ENCODE data around the gene GDPD3. TPM values are rescaled to one million over a fixed set of nuclear protein-coding genes. Genes with fewer than 3 reads are reported as not detected.
A peak's percentile ranks its signal among the peaks of the same experiment; 100 is the strongest.

The GDPD3 gene
- total and polyA plus RNA-seq, 2 experiments from 2014 or later = 0.94 to 1.4 TPM

DNA sequence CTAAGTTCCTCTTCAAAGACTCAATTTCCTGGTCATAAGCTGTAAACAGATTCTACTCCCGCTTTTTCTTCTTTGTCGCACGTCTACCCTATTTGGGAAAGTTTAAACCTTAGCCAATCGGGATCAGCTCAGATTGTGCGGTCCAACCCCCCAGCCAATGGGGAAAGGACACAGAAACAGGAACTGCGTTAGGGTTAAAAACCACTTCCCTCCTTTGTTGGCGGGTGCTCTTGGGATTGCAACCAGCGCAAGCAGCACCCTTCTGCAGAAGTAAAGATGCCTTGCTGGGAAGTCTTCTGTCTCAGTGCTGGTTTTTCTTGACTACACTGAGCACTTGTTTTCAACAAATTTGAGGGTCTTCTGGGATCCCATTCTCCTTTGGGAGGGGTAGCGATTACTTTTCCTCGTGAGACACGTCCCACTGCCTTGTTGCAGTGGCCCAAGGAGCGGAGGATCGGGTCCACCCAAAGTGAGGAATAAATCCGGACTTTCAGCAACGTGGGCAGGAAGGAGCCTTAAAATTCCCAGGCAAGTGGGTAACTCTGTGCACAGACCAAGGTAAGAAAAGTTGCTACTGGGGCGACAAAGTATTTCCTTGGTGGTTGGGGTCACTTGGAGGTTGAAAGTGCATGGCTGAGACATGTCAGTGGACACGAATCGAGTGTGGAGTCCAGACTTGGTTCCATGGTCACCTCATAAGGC, 16.3 kb downstream of the GDPD3 start (continued):
- TF ChIP-seq, protein P1, sequence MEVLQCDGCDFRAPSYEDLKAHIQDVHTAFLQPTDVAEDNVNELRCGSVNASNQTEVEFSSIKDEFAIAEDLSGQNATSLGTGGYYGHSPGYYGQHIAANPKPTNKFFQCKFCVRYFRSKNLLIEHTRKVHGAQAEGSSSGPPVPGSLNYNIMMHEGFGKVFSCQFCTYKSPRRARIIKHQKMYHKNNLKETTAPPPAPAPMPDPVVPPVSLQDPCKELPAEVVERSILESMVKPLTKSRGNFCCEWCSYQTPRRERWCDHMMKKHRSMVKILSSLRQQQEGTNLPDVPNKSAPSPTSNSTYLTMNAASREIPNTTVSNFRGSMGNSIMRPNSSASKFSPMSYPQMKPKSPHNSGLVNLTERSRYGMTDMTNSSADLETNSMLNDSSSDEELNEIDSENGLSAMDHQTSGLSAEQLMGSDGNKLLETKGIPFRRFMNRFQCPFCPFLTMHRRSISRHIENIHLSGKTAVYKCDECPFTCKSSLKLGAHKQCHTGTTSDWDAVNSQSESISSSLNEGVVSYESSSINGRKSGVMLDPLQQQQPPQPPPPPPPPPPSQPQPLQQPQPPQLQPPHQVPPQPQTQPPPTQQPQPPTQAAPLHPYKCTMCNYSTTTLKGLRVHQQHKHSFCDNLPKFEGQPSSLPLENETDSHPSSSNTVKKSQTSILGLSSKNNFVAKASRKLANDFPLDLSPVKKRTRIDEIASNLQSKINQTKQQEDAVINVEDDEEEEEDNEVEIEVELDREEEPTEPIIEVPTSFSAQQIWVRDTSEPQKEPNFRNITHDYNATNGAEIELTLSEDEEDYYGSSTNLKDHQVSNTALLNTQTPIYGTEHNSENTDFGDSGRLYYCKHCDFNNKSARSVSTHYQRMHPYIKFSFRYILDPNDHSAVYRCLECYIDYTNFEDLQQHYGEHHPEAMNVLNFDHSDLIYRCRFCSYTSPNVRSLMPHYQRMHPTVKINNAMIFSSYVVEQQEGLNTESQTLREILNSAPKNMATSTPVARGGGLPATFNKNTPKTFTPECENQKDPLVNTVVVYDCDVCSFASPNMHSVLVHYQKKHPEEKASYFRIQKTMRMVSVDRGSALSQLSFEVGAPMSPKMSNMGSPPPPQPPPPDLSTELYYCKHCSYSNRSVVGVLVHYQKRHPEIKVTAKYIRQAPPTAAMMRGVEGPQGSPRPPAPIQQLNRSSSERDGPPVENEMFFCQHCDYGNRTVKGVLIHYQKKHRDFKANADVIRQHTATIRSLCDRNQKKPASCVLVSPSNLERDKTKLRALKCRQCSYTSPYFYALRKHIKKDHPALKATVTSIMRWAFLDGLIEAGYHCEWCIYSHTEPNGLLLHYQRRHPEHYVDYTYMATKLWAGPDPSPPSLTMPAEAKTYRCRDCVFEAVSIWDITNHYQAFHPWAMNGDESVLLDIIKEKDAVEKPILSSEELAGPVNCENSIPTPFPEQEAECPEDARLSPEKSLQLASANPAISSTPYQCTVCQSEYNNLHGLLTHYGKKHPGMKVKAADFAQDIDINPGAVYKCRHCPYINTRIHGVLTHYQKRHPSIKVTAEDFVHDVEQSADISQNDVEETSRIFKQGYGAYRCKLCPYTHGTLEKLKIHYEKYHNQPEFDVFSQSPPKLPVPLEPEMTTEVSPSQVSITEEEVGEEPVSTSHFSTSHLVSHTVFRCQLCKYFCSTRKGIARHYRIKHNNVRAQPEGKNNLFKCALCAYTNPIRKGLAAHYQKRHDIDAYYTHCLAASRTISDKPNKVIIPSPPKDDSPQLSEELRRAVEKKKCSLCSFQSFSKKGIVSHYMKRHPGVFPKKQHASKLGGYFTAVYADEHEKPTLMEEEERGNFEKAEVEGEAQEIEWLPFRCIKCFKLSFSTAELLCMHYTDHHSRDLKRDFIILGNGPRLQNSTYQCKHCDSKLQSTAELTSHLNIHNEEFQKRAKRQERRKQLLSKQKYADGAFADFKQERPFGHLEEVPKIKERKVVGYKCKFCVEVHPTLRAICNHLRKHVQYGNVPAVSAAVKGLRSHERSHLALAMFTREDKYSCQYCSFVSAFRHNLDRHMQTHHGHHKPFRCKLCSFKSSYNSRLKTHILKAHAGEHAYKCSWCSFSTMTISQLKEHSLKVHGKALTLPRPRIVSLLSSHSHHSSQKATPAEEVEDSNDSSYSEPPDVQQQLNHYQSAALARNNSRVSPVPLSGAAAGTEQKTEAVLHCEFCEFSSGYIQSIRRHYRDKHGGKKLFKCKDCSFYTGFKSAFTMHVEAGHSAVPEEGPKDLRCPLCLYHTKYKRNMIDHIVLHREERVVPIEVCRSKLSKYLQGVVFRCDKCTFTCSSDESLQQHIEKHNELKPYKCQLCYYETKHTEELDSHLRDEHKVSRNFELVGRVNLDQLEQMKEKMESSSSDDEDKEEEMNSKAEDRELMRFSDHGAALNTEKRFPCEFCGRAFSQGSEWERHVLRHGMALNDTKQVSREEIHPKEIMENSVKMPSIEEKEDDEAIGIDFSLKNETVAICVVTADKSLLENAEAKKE (CRISPR knock-in tag; IDR thresholded peaks at IDR 0.05) = no peak
- TF ChIP-seq JUNB (IDR thresholded peaks at IDR 0.05; ENCODE audit: unreplicated experiment) (no peak), CREB1 (CRISPR knock-in tag; IDR thresholded peaks at IDR 0.05; ENCODE audit: low read depth) (no peak), EZH2 (IDR thresholded peaks at IDR 0.05; ENCODE audit: low read depth, unreplicated experiment) (no peak), POLR2AphosphoS5 (IDR thresholded peaks at IDR 0.05; ENCODE audit: low read depth) (no peak)

DNA sequence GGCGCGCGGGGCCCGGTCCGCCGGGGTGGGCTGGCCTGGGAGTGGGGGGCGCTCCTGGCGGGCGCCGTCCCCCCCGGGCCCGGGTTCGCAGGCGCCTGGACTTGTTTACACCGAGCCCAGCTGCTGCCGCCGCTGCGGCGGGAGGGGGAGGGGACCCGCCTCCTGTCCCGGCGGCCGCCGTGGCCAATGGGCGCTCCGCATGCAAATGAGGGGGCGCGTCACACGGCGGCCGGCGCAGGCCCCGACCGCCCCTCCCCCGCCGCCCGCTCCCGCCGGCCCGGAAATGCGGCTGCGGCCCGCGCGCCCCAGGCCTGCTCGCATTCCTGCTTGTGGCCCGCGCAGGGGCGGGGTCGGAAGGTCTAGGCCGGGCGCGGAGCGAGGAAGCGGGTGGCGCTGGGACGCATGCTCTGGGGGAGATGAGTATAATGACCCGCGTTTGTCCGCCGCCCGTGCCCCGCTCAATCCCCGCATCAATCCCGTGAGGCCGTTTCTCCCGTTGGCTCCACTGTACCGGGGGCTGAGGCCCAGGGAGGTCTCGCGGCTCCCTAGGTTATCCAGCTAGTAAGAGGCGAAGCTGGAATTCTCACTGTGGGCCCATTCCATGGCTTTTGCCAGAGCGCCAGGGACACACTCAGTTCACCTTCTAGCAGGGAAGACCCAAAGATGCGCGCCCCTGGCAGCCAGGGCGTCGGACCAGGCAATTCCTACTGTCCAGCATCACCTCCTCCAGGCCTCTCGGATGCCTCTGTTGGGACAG, 17.1 kb downstream of the GDPD3 start, which contains the start of gene YPEL3:
TSS of gene YPEL3 (minus strand) at position 109 of the 757 bp plus-strand sequence. CDS start 731 bp downstream, outside the sequence.
- H3K27me3 ChIP-seq (ENCODE audit: insufficient read depth) = no peaks in the 10 kb centered on the region
- H3K27me3 Mint-ChIP-seq (ENCODE audit: insufficient read depth, low read depth, poor library complexity) = peaks cover 22% of the 10 kb centered on the region
- peak within 1 kb of the TSS; percentile 83 for H2AFZ ChIP-seq
- DNase-seq (ENCODE audit: low spot score) = peak; percentile 97
- H3K9me3 Mint-ChIP-seq = peaks cover 30% of the 10 kb centered on the region
- H3K36me3 Mint-ChIP-seq (ENCODE audit: low read depth) = peaks cover 40% of the 10 kb centered on the region
- H3K4me3 Mint-ChIP-seq = peak within 1 kb of the TSS; percentile 76
- H3K79me2 ChIP-seq (replicated peaks; ENCODE audit: insufficient read depth) = 0 out of 2 replicates have a peak, but pooled peaks cover 8% of the 10 kb centered on the region
- 0 out of 2 replicates have a peak, but pooled peaks cover 9% of the 10 kb centered on the region for H3K9me2 ChIP-seq (ENCODE audit: insufficient read depth)
- H3K36me3 ChIP-seq (ENCODE audit: insufficient read depth) = no peaks in the 10 kb centered on the region; the same call in 1 of the 2 replicates
- H3F3A ChIP-seq (replicated peaks; ENCODE audit: low read depth) = peaks cover 34% of the 10 kb centered on the region
- peaks cover 13% of the 10 kb centered on the region for H3K4me1 Mint-ChIP-seq
- H3K4me3 ChIP-seq = peak within 1 kb of the TSS; percentile 68
- no peaks in the 10 kb centered on the region for H4K20me1 ChIP-seq (replicated peaks; ENCODE audit: insufficient read depth)
- peak within 1 kb of the TSS; percentile 95 for H3K27ac Mint-ChIP-seq
- H3K27ac ChIP-seq (ENCODE audit: low read depth) = peak within 1 kb of the TSS; percentile 99
- H3K4me2 ChIP-seq = peak within 1 kb of the TSS; percentile 86
- ATAC-seq = peak; percentile 43
- H3K4me1 ChIP-seq (ENCODE audit: insufficient read depth) = peaks cover 14% of the 10 kb centered on the region
- TF ChIP-seq ZNF331 (CRISPR knock-in tag; IDR thresholded peaks at IDR 0.05; ENCODE audit: low read depth) = no peak
- TF ChIP-seq EZH2phosphoT487 (IDR thresholded peaks at IDR 0.05; ENCODE audit: unreplicated experiment) = no peak
- TF ChIP-seq, protein P2, sequence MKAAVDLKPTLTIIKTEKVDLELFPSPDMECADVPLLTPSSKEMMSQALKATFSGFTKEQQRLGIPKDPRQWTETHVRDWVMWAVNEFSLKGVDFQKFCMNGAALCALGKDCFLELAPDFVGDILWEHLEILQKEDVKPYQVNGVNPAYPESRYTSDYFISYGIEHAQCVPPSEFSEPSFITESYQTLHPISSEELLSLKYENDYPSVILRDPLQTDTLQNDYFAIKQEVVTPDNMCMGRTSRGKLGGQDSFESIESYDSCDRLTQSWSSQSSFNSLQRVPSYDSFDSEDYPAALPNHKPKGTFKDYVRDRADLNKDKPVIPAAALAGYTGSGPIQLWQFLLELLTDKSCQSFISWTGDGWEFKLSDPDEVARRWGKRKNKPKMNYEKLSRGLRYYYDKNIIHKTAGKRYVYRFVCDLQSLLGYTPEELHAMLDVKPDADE (IDR thresholded peaks at IDR 0.05) = no peak
- no peak for TF ChIP-seq NANOG (IDR thresholded peaks at IDR 0.05; ENCODE audit: borderline replicate concordance)
